ENCODE measurements around the gene FAM236B.
"Not testable (repeated sequence)": the region's sequence is repeated elsewhere in the genome, so short reads cannot be mapped to it uniquely, and the experiment has no call there.

DNA sequence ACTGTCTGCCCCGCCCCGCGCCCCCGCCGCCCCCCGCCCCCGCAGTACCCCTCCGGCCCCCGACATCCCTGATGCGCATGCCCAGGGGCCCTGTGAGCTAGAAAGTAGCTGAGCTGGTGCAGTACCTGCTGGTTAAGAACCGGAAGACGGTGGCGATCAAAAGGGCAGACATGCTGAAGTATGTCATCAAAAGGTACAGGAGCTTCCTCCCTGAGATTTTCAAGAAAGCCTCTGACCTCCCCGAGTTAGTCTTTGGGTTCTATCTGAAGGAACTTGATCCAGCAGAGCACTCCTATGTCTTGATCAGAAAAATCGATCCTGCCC lies 5.0 kb downstream of the FAM236B start:
- TF ChIP-seq ZNF416 (CRISPR knock-in tag; IDR thresholded peaks at IDR 0.05); CTCF (IDR thresholded peaks at IDR 0.05); MAX (CRISPR knock-in tag; IDR thresholded peaks at IDR 0.05); CBFB (CRISPR knock-in tag; IDR thresholded peaks at IDR 0.05; ENCODE audit: low read depth); PRDM15 (CRISPR knock-in tag; IDR thresholded peaks at IDR 0.05); JUN (CRISPR knock-in tag; IDR thresholded peaks at IDR 0.05); KAT7 (CRISPR knock-in tag; IDR thresholded peaks at IDR 0.05; ENCODE audit: borderline replicate concordance): not testable (repeated sequence)
- TF ChIP-seq, protein P1, sequence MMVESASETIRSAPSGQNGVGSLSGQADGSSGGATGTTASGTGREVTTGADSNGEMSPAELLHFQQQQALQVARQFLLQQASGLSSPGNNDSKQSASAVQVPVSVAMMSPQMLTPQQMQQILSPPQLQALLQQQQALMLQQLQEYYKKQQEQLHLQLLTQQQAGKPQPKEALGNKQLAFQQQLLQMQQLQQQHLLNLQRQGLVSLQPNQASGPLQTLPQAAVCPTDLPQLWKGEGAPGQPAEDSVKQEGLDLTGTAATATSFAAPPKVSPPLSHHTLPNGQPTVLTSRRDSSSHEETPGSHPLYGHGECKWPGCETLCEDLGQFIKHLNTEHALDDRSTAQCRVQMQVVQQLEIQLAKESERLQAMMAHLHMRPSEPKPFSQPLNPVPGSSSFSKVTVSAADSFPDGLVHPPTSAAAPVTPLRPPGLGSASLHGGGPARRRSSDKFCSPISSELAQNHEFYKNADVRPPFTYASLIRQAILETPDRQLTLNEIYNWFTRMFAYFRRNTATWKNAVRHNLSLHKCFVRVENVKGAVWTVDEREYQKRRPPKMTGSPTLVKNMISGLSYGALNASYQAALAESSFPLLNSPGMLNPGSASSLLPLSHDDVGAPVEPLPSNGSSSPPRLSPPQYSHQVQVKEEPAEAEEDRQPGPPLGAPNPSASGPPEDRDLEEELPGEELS (CRISPR knock-in tag; IDR thresholded peaks at IDR 0.05) = not testable (repeated sequence)

All from WTC11 (cell line).